Measurements from ENCODE around the gene LPGAT1.
A peak's percentile ranks its signal among the peaks of the same experiment; 100 is the strongest.

The LPGAT1 gene

GRCh38 chr1:211813590-211813989, 17.0 kb downstream of the LPGAT1 start:
- DNase-seq (no peak), ATAC-seq (replicated peaks) (no peak)
- H3K4me3 Mint-ChIP-seq, result no peak overlapping the region
- no peak overlapping the region for H3K27ac Mint-ChIP-seq
- peaks cover 7% of the 10 kb centered on the region for H3K36me3 Mint-ChIP-seq (ENCODE audit: insufficient read depth)
- H3K27me3 Mint-ChIP-seq, result no peaks in the 10 kb centered on the region
- peaks cover 3 to 5% of the 10 kb centered on the region in 2 donors for H3K4me1 Mint-ChIP-seq (ENCODE audit: low read depth in 2 of 2)
- no peaks in the 10 kb centered on the region for H3K9me3 Mint-ChIP-seq

- no peak for DNase-seq
- no peaks in the 10 kb centered on the region for H3K9me3 Mint-ChIP-seq
Measured at GRCh38 chr1:211812584-211812983, 18.0 kb downstream of the LPGAT1 start.

GRCh38 chr1:211811848-211812247, 18.7 kb downstream of the LPGAT1 start:
- H3K27me3 Mint-ChIP-seq, result no peaks in the 10 kb centered on the region
- no peak overlapping the region for H3K4me3 Mint-ChIP-seq
- no peaks in the 10 kb centered on the region for H3K9me3 Mint-ChIP-seq
- H3K27ac Mint-ChIP-seq, result peak overlapping the region in 1 of 2 donors; percentile 1
- peaks cover 12% of the 10 kb centered on the region for H3K36me3 Mint-ChIP-seq (ENCODE audit: insufficient read depth)
- peaks cover 3 to 9% of the 10 kb centered on the region in 2 donors for H3K4me1 Mint-ChIP-seq (ENCODE audit: low read depth in 2 of 2)
- DNase-seq (no peak), ATAC-seq (replicated peaks) (no peak)

More at GRCh38 chr1:211812584-211812983, 18.0 kb downstream of the LPGAT1 start:
- H3K4me3 Mint-ChIP-seq, result no peak overlapping the region
- no peaks in the 10 kb centered on the region for H3K27me3 Mint-ChIP-seq
- H3K36me3 Mint-ChIP-seq (ENCODE audit: insufficient read depth), result peaks cover 15% of the 10 kb centered on the region
- no peak for ATAC-seq (replicated peaks)
- no peak overlapping the region for H3K27ac Mint-ChIP-seq
- peaks cover 3 to 9% of the 10 kb centered on the region in 2 donors for H3K4me1 Mint-ChIP-seq (ENCODE audit: low read depth in 2 of 2)

GRCh38 chr1:211811126-211811525, 19.4 kb downstream of the LPGAT1 start:
- no peaks in the 10 kb centered on the region for H3K9me3 Mint-ChIP-seq
- H3K27me3 Mint-ChIP-seq, result no peaks in the 10 kb centered on the region
- DNase-seq (no peak), ATAC-seq (replicated peaks) (no peak)
- H3K27ac Mint-ChIP-seq, result peak overlapping the region in 1 of 2 donors; percentile 1
- peaks cover 3 to 9% of the 10 kb centered on the region in 2 donors for H3K4me1 Mint-ChIP-seq (ENCODE audit: low read depth in 2 of 2)
- H3K4me3 Mint-ChIP-seq, result no peak overlapping the region
- H3K36me3 Mint-ChIP-seq (ENCODE audit: insufficient read depth), result peaks cover 14% of the 10 kb centered on the region

- H3K27me3 Mint-ChIP-seq, result no peaks in the 10 kb centered on the region
- peaks cover 3 to 13% of the 10 kb centered on the region in 2 donors for H3K4me1 Mint-ChIP-seq (ENCODE audit: low read depth in 2 of 2)
- H3K36me3 Mint-ChIP-seq (ENCODE audit: insufficient read depth), result peaks cover 18% of the 10 kb centered on the region
- no peak overlapping the region for H3K27ac Mint-ChIP-seq
- no peak overlapping the region for H3K4me3 Mint-ChIP-seq
- ATAC-seq (replicated peaks) (no peak), DNase-seq (no peak)
- no peaks in the 10 kb centered on the region for H3K9me3 Mint-ChIP-seq
Measured at GRCh38 chr1:211808475-211808874, 22.1 kb downstream of the LPGAT1 start.

GRCh38 chr1:211804915-211805314, 25.6 kb downstream of the LPGAT1 start:
- no peak for DNase-seq
- Mint-ChIP-seq H3K27ac (no peak overlapping the region), H3K36me3 (ENCODE audit: insufficient read depth) (peaks cover 21% of the 10 kb centered on the region), H3K9me3 (no peaks in the 10 kb centered on the region), H3K4me1 (ENCODE audit: low read depth in 2 of 2) (peaks cover 4 to 20% of the 10 kb centered on the region in 2 donors), H3K27me3 (no peaks in the 10 kb centered on the region), H3K4me3 (no peak overlapping the region)
- ATAC-seq (replicated peaks), result no peak

GRCh38 chr1:211800925-211801607, 29.5 kb downstream of the LPGAT1 start:
- no peaks in the 10 kb centered on the region for H3K9me3 Mint-ChIP-seq

GRCh38 chr1:211797994-211798393, 32.6 kb downstream of the LPGAT1 start:
- DNase-seq (no peak), ATAC-seq (replicated peaks) (no peak)
- Mint-ChIP-seq H3K9me3 (no peaks in the 10 kb centered on the region), H3K27me3 (no peaks in the 10 kb centered on the region), H3K4me1 (ENCODE audit: low read depth in 2 of 2) (peaks cover 6 to 20% of the 10 kb centered on the region in 2 donors), H3K36me3 (ENCODE audit: insufficient read depth) (peaks cover 16% of the 10 kb centered on the region), H3K4me3 (no peak overlapping the region), H3K27ac (peak overlapping the region in 1 of 2 donors; percentile 38)

More at GRCh38 chr1:211800925-211801607, 29.5 kb downstream of the LPGAT1 start:
- ATAC-seq (replicated peaks), result no peak
- Mint-ChIP-seq H3K27me3 (no peaks in the 10 kb centered on the region), H3K36me3 (ENCODE audit: insufficient read depth) (peaks cover 17% of the 10 kb centered on the region), H3K4me1 (ENCODE audit: low read depth in 2 of 2) (peaks cover 8 to 28% of the 10 kb centered on the region in 2 donors), H3K4me3 (no peak overlapping the region), H3K27ac (no peak overlapping the region)
- DNase-seq, result no peak

GRCh38 chr1:211791979-211792378, 38.6 kb downstream of the LPGAT1 start:
- H3K36me3 Mint-ChIP-seq (ENCODE audit: insufficient read depth), result peaks cover 21% of the 10 kb centered on the region

GRCh38 chr1:211789641-211790464, 40.7 kb downstream of the LPGAT1 start:
- Mint-ChIP-seq H3K36me3 (ENCODE audit: insufficient read depth) (peaks cover 28% of the 10 kb centered on the region), H3K27me3 (no peaks in the 10 kb centered on the region), H3K4me1 (ENCODE audit: low read depth in 2 of 2) (peaks cover 0 to 1% of the 10 kb centered on the region in 2 donors), H3K9me3 (no peaks in the 10 kb centered on the region), H3K4me3 (no peak overlapping the region), H3K27ac (no peak overlapping the region)
- DNase-seq, result no peak
- ATAC-seq (replicated peaks), result no peak

More at GRCh38 chr1:211791979-211792378, 38.6 kb downstream of the LPGAT1 start:
- ATAC-seq (replicated peaks) (no peak), DNase-seq (no peak)
- no peaks in the 10 kb centered on the region for H3K4me1 Mint-ChIP-seq (ENCODE audit: low read depth in 2 of 2)
- H3K27me3 Mint-ChIP-seq, result no peaks in the 10 kb centered on the region
- H3K9me3 Mint-ChIP-seq, result no peaks in the 10 kb centered on the region
- H3K27ac Mint-ChIP-seq, result peak overlapping the region in 1 of 2 donors; percentile 81
- no peak overlapping the region for H3K4me3 Mint-ChIP-seq

GRCh38 chr1:211788626-211789025, 41.9 kb downstream of the LPGAT1 start:
- H3K4me1 Mint-ChIP-seq (ENCODE audit: low read depth in 2 of 2), result peaks cover 5% of the 10 kb centered on the region in 2 donors
- H3K4me3 Mint-ChIP-seq, result no peak overlapping the region
- no peaks in the 10 kb centered on the region for H3K27me3 Mint-ChIP-seq
- peaks cover 29% of the 10 kb centered on the region for H3K36me3 Mint-ChIP-seq (ENCODE audit: insufficient read depth)
- H3K9me3 Mint-ChIP-seq, result no peaks in the 10 kb centered on the region
- no peak overlapping the region for H3K27ac Mint-ChIP-seq
- ATAC-seq (replicated peaks) (no peak), DNase-seq (no peak)

GRCh38 chr1:211783897-211784296, 46.7 kb downstream of the LPGAT1 start:
- H3K27ac Mint-ChIP-seq, result peak overlapping the region; percentile 0 to 2
- H3K4me3 Mint-ChIP-seq, result peak overlapping the region in 1 of 2 donors; percentile 1
- ATAC-seq (replicated peaks), result peak; percentile 59
- DNase-seq, result peak in 2 of 3 experiments; percentile 4 to 6
- H3K4me1 Mint-ChIP-seq (ENCODE audit: low read depth in 2 of 2), result peaks cover 6 to 7% of the 10 kb centered on the region in 2 donors
- H3K9me3 Mint-ChIP-seq, result no peaks in the 10 kb centered on the region
- H3K27me3 Mint-ChIP-seq, result no peaks in the 10 kb centered on the region
- H3K36me3 Mint-ChIP-seq (ENCODE audit: insufficient read depth), result peaks cover 29% of the 10 kb centered on the region

- ATAC-seq (replicated peaks), result no peak
- H3K4me1 Mint-ChIP-seq (ENCODE audit: low read depth in 2 of 2), result peaks cover 6 to 7% of the 10 kb centered on the region in 2 donors
- peak overlapping the region in 1 of 2 donors; percentile 2 for H3K27ac Mint-ChIP-seq
- no peak for DNase-seq
- H3K36me3 Mint-ChIP-seq (ENCODE audit: insufficient read depth), result peaks cover 33% of the 10 kb centered on the region
- H3K9me3 Mint-ChIP-seq, result no peaks in the 10 kb centered on the region
- no peaks in the 10 kb centered on the region for H3K27me3 Mint-ChIP-seq
- H3K4me3 Mint-ChIP-seq, result no peak overlapping the region
Measured at GRCh38 chr1:211783266-211783665, 47.3 kb downstream of the LPGAT1 start.

All from effector memory CD8-positive, alpha-beta T cell (primary cell).